Suprapubic skin (tissue), 4 donors: ENCODE measurements around the gene GPR75. TPM values are rescaled to one million over a fixed set of nuclear protein-coding genes. Genes with fewer than 3 reads are reported as not detected.
"Not testable (repeated sequence)": the region's sequence is repeated elsewhere in the genome, so short reads cannot be mapped to it uniquely, and the experiment has no call there.

Experiments
- DNase-seq, 2 donors: peaks; one replicate each; pipeline ENCODE4 v3.0.0-alpha.2; 2019; ENCODE audit warnings: low spot score in 2 of 2
- H3K27ac ChIP-seq: fragments of 200-600 bp; sonication (generic); one replicate; pipeline ENCODE4 v1.5.1; 2019
- H3K27me3 ChIP-seq: fragments of 200-600 bp; sonication (generic); one replicate; pipeline ENCODE4 v1.5.1; 2019
- H3K36me3 ChIP-seq: fragments of 200-600 bp; sonication (generic); one replicate; pipeline ENCODE4 v1.5.1; 2019
- H3K4me1 ChIP-seq: fragments of 200-600 bp; sonication (generic); one replicate; pipeline ENCODE4 v1.5.1; 2019
- H3K4me3 ChIP-seq: fragments of 200-600 bp; sonication (generic); one replicate; pipeline ENCODE4 v1.5.1; 2019; ENCODE audit warnings: mild to moderate bottlenecking
- H3K9me3 ChIP-seq: fragments of 200-600 bp; sonication (generic); one replicate; pipeline ENCODE4 v1.5.1; 2019
- EP300 ChIP-seq: sonication (generic); formaldehyde crosslinking; IDR thresholded peaks from one replicate; pipeline ENCODE4 v1.6.1; 2017; ENCODE audit warnings: antibody characterized with exemption
- POLR2A ChIP-seq, 2 donors: fragments of 450-650 bp; IDR thresholded peaks; one replicate each; pipeline ENCODE4 v1.6.1; 2017; ENCODE audit warnings: antibody characterized with exemption in 2 of 2, mild to moderate bottlenecking in 2 of 2, moderate library complexity in 2 of 2
- POLR2AphosphoS5 ChIP-seq, 3 donors: sonication (generic); formaldehyde crosslinking; IDR thresholded peaks; one replicate each; pipeline ENCODE4 v1.6.1; 2017; ENCODE audit warnings: antibody characterized with exemption in 3 of 3
- WGBS: methylation state at CpG from one replicate; pipeline ENCODE4 v1.1.5; 2018; 5-methylcytosine and 5-hydroxymethylcytosine counted together
- total RNA-seq, 4 donors: library from RNA; depleted of rRNA; stranded (reverse); fragments of >200 nt; gene quantifications; one replicate each; pipeline ENCODE4 v1.1.0, GENCODE V29; 2016
- TF ChIP-seq, protein P1 (sequence below), 2 donors: fragments of 200-600 bp in 1 of 2; fragments of 450-650 bp in 1 of 2; sonication (generic) in 1 of 2; IDR thresholded peaks; one replicate each; pipeline ENCODE4 v1.5.1; 2016 to 2019; ENCODE audit warnings: antibody characterized with exemption in 2 of 2, mild to moderate bottlenecking in 1 of 2, moderate library complexity in 1 of 2

GPR75 gene
- total RNA-seq, 4 donors from 2014 or later, result 4.5 to 6.7 (median 5.0) TPM

DNA sequence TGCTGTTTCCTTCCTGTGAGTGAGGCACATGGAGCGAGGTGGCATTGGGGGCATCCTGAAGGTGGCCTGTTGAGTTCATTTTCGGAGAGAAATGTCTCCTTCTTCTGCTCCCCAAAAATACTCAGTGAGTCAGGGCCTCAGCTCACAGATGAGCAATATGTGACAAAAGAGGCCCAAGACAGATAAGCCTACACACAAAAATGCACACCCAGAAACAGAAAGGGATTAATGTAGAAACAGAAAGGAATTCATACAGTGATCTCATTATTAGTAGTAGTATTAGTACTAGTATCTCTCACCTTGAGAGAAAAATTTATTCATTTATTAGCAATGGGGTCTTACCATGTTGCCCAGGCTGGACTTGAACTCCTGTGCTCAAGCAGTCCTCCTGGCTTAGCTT is 5.1 kb downstream of the GPR75 start:
- WGBS, result 82% methylated on average over 2 of the region's 2 CpGs
- H3K36me3 ChIP-seq, result peaks cover 16% of the 10 kb centered on the region
- no peak for DNase-seq
- no peak overlapping the region for H3K27ac ChIP-seq
- no peaks in the 10 kb centered on the region for H3K27me3 ChIP-seq
- peaks cover 5% of the 10 kb centered on the region for H3K4me1 ChIP-seq
- no peaks in the 10 kb centered on the region for H3K9me3 ChIP-seq
- TF ChIP-seq POLR2AphosphoS5 (IDR thresholded peaks at IDR 0.05), result no peak
- TF ChIP-seq EP300, result no peak
- TF ChIP-seq POLR2A (IDR thresholded peaks at IDR 0.05), result no peak
- TF ChIP-seq, protein P1, sequence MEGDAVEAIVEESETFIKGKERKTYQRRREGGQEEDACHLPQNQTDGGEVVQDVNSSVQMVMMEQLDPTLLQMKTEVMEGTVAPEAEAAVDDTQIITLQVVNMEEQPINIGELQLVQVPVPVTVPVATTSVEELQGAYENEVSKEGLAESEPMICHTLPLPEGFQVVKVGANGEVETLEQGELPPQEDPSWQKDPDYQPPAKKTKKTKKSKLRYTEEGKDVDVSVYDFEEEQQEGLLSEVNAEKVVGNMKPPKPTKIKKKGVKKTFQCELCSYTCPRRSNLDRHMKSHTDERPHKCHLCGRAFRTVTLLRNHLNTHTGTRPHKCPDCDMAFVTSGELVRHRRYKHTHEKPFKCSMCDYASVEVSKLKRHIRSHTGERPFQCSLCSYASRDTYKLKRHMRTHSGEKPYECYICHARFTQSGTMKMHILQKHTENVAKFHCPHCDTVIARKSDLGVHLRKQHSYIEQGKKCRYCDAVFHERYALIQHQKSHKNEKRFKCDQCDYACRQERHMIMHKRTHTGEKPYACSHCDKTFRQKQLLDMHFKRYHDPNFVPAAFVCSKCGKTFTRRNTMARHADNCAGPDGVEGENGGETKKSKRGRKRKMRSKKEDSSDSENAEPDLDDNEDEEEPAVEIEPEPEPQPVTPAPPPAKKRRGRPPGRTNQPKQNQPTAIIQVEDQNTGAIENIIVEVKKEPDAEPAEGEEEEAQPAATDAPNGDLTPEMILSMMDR (IDR thresholded peaks at IDR 0.05), result no peak
- no peak overlapping the region for H3K4me3 ChIP-seq

DNA sequence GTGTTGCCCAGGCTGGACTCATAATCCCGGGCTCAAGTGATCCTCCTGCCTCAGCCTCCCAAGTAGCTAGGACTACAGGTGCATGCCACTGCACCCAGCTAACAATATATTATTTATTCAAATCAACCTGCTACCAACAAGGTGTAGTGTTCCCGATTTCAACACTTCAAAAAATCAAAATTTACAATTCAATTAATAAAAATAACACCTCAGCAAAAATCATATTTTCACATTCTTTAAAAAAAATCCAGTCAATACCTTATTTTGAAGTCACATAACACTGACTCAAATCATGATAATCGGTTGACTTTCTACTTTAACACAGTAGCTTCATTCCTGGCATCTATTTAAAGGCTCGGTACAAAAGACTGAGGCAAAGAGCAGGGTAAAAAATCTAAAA is 7.2 kb downstream of the GPR75 start:
- WGBS, result 96% methylated on average over 4 of the region's 4 CpGs
- Histone ChIP-seq H3K9me3 (no peaks in the 10 kb centered on the region), H3K4me1 (no peaks in the 10 kb centered on the region), H3K27ac (no peak overlapping the region), H3K27me3 (no peaks in the 10 kb centered on the region), H3K36me3 (peaks cover 14% of the 10 kb centered on the region), H3K4me3 (no peak overlapping the region)
- DNase-seq, result no peak
- TF ChIP-seq, protein P1 (IDR thresholded peaks at IDR 0.05), result no peak
- TF ChIP-seq POLR2A (IDR thresholded peaks at IDR 0.05) (no peak), EP300 (no peak), POLR2AphosphoS5 (IDR thresholded peaks at IDR 0.05) (no peak)

DNA sequence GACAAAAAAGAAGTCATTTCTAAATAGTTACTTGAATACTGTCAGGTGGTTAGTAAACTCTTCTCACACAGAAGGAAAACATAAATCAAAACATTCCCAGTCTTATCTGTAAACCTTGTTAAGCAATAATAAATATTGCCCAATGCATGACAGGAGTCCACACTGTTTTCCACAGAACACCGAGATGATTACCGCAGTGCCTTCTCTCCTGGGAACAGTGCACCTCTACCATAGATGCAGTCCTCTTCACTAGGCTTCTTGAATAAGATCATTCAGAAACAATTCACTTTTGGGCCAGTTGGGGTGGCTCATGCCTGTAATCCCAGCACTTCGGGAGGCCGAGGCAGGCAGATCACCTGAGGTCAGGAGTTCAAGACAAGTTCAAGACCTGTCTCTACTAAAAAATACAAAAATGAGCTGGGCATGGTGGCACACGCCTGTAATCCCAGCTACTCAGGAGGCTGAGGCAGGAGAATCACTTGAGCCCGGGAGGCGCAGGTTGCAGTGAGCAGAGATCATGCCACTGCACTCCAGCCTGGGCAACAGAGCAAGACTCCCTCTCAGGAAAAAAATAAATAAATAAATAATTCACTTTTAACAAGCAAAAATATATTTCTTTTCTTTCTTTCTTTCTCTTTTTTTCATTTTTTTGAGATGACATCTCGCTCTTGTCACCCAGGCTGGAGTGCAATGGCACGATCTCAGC is 8.6 kb downstream of the GPR75 start:
- H3K27ac ChIP-seq, H3K4me1 ChIP-seq, H3K4me3 ChIP-seq, H3K27me3 ChIP-seq, DNase-seq, H3K9me3 ChIP-seq: not testable (repeated sequence)
- peaks cover 14% of the 10 kb centered on the region for H3K36me3 ChIP-seq
- WGBS, result 85% methylated on average over 9 of the region's 9 CpGs

DNA sequence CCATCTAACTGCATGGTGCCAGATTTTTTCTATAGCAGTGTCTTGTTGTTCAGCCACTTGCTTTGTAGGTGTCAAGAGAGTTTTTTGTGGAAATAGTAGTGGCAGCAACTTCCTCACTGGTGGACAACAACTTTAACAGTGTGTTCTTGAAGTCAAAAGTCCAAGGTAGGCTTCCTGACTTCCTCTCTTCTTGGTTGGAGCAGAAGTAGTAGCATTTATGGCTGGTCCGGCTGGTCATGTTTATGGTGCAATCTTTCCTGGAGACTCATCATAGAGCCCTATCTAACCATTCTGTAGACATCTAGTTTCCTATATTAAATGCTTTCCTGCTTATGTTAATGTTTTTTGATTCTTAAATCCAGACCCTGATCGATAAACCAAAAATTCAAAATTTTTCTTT is 11.7 kb downstream of the GPR75 start:
- H3K4me3 ChIP-seq, result no peak overlapping the region
- 94% methylated on average over 2 of the region's 2 CpGs for WGBS
- TF ChIP-seq EP300 (no peak), POLR2A (IDR thresholded peaks at IDR 0.05) (no peak), POLR2AphosphoS5 (IDR thresholded peaks at IDR 0.05) (no peak)
- TF ChIP-seq, protein P1 (IDR thresholded peaks at IDR 0.05), result no peak
- H3K4me1 ChIP-seq, result no peaks in the 10 kb centered on the region
- no peaks in the 10 kb centered on the region for H3K27me3 ChIP-seq
- H3K9me3 ChIP-seq, result no peaks in the 10 kb centered on the region
- no peaks in the 10 kb centered on the region for H3K36me3 ChIP-seq
- no peak overlapping the region for H3K27ac ChIP-seq
- DNase-seq, result no peak

DNA sequence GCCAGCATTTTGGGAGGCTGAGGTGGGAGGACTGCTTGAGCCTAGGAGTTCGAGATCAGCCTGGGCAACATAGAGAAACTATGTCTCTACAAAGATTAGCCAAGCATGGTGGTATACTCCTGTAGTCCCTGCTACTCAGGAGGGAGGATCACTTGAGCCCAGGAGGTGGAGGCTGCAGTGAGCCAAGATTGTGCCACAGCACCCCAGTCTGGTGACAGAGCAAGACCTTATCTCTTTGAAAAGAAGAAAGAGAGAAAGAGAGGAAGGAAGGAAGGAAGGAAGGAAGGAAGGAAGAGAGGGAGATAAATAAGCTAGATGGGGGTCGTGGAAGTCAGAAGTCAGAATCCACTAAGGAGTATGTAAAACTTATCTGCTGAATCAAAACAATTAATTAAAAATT is 16.2 kb downstream of the GPR75 start:
- WGBS, result 75% methylated on average over 2 of the region's 2 CpGs
- no peak for DNase-seq
- Histone ChIP-seq H3K4me3 (no peak overlapping the region), H3K27ac (no peak overlapping the region), H3K27me3 (no peaks in the 10 kb centered on the region), H3K9me3 (no peaks in the 10 kb centered on the region), H3K4me1 (no peaks in the 10 kb centered on the region), H3K36me3 (no peaks in the 10 kb centered on the region)
- TF ChIP-seq, protein P1 (IDR thresholded peaks at IDR 0.05), result no peak
- TF ChIP-seq POLR2A (IDR thresholded peaks at IDR 0.05), result no peak
- TF ChIP-seq POLR2AphosphoS5 (IDR thresholded peaks at IDR 0.05), result no peak
- TF ChIP-seq EP300, result no peak

DNA sequence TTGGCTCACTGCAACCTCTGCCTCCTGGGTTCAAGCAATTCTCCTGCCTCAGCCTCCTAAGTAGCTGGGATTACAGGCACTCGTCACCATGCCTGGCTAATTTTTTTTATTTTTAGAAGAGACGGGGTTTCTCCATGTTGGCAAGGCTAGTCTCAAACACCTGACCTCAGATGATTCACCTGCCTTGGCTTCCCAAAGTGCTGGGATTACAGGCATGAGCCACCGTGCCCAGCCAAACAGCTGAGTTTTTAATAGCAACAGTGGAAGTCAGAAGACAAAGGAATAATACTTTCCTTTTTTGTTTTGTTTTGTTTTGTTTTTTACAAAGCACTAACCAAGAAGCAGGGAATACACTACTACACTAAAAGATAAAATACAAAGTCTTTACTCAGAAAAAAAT is 16.9 kb downstream of the GPR75 start:
- 45% methylated on average over 3 of the region's 3 CpGs for WGBS
- no peaks in the 10 kb centered on the region for H3K27me3 ChIP-seq

DNA sequence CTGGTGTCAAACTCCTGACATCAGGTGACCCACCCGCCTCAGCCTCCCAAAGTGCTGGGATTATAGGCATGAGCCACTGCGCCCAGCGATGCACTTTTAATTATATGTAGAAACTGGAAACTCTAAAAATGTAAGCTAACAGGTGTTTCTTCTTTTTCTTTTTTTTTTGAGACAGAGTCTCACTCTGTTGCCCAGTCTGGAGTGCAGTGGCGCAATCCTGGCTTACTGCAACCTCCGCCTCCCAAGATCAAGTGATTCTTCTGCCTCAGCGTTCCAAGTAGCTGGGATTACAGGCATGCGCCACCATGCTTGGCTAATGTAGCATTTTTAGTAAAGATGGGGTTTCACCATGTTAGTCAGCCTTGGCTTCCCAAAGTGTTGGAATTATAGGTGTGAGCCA is 18.1 kb downstream of the GPR75 start:
- H3K36me3 ChIP-seq, H3K27ac ChIP-seq, H3K4me3 ChIP-seq, H3K9me3 ChIP-seq, H3K27me3 ChIP-seq, DNase-seq, H3K4me1 ChIP-seq: not testable (repeated sequence)
- WGBS, result 89% methylated on average over 7 of the region's 7 CpGs

More for the DNA sequence above, 16.9 kb downstream of the GPR75 start:
- TF ChIP-seq POLR2AphosphoS5 (IDR thresholded peaks at IDR 0.05) (no peak), EP300 (no peak), POLR2A (IDR thresholded peaks at IDR 0.05) (no peak)
- TF ChIP-seq, protein P1 (IDR thresholded peaks at IDR 0.05), result no peak
- Histone ChIP-seq H3K36me3 (no peaks in the 10 kb centered on the region), H3K4me3 (no peak overlapping the region), H3K4me1 (no peaks in the 10 kb centered on the region), H3K27ac (no peak overlapping the region), H3K9me3 (no peaks in the 10 kb centered on the region)
- no peak for DNase-seq
